Neural cell (in vitro differentiated cells): ENCODE measurements around the gene ALS2CL. TPM values are rescaled to one million over a fixed set of nuclear protein-coding genes. Genes with fewer than 3 reads are reported as not detected.

Experiments used
- H2AFZ ChIP-seq: fragments of 200-600, 300-800 bp; sonication (generic), shearing (Covaris generic); 2 replicates; pipeline ENCODE4 v1.6.0; 2014; ENCODE audit warnings: low read depth, mild to moderate bottlenecking, antibody characterized with exemption, low read length, moderate library complexity
- H3F3A ChIP-seq: fragments of 200-600 bp; shearing (Covaris generic); 2 replicates; pipeline ENCODE4 v1.6.1; 2016; ENCODE audit warnings: mild to moderate bottlenecking, moderate library complexity, mixed read lengths, antibody characterized with exemption, low read length; ENCODE audit not compliant: insufficient read depth, poor library complexity, severe bottlenecking
- H3K27ac ChIP-seq: fragments of 200-600, 300-800 bp; sonication (generic), shearing (Covaris generic); 2 replicates; pipeline ENCODE4 v1.5.1; 2014; ENCODE audit warnings: mild to moderate bottlenecking, low read length, moderate library complexity
- H3K27me3 ChIP-seq: fragments of 300-800, 200-600 bp; sonication (generic), shearing (Covaris generic); 2 replicates; pipeline ENCODE4 v1.6.0; 2014; ENCODE audit warnings: mild to moderate bottlenecking, low read depth, low read length, moderate library complexity; ENCODE audit not compliant: insufficient read depth
- H3K36me3 ChIP-seq: fragments of 300-800, 200-600 bp; sonication (generic), shearing (Covaris generic); 2 replicates; pipeline ENCODE4 v1.5.1; 2014; ENCODE audit warnings: mild to moderate bottlenecking, antibody characterized with exemption, low read length, moderate library complexity; ENCODE audit not compliant: insufficient read depth
- H3K4me2 ChIP-seq: fragments of 300-800, 200-600 bp; sonication (generic), shearing (Covaris generic); 2 replicates; pipeline ENCODE4 v1.6.0; 2014; ENCODE audit warnings: mild to moderate bottlenecking, low read length
- H3K4me3 ChIP-seq: fragments of 300-800, 200-600 bp; sonication (generic), shearing (Covaris generic); 2 replicates; pipeline ENCODE4 v1.5.1; 2014; ENCODE audit warnings: mild to moderate bottlenecking, low read length, moderate library complexity
- H3K79me2 ChIP-seq: fragments of 200-600 bp; shearing (Covaris generic); replicated peaks from 2 replicates; pipeline ENCODE4 v1.6.0; 2014; ENCODE audit warnings: mild to moderate bottlenecking, low read length, moderate library complexity; ENCODE audit not compliant: insufficient read depth
- H3K9ac ChIP-seq: fragments of 300-800, 200-600 bp; sonication (generic), shearing (Covaris generic); 2 replicates; pipeline ENCODE4 v1.6.1; 2016; ENCODE audit warnings: mild to moderate bottlenecking, low read length, mixed read lengths
- H3K9me2 ChIP-seq: fragments of 200-600 bp; shearing (Covaris generic); 2 replicates; pipeline ENCODE4 v1.6.1; 2016; ENCODE audit warnings: mild to moderate bottlenecking, low read length, mixed read lengths; ENCODE audit not compliant: insufficient read depth
- H3K9me3 ChIP-seq: fragments of 200-600, 300-800 bp; sonication (generic), shearing (Covaris generic); 2 replicates; pipeline ENCODE4 v1.6.1; 2016; ENCODE audit warnings: mild to moderate bottlenecking, mixed run types, low read length, moderate library complexity, mixed read lengths
- H4K20me1 ChIP-seq: fragments of 200-600 bp; shearing (Covaris generic); 2 replicates; pipeline ENCODE4 v1.6.1; 2016; ENCODE audit warnings: mild to moderate bottlenecking, mixed run types; ENCODE audit not compliant: insufficient read depth
- EP300 ChIP-seq: fragments of 450-650 bp; conservative IDR thresholded peaks from 2 replicates; pipeline ENCODE4 v1.6.1; 2014; ENCODE audit warnings: antibody characterized with exemption, mild to moderate bottlenecking, moderate library complexity; ENCODE audit not compliant: poor library complexity, severe bottlenecking
- EZH2 ChIP-seq: fragments of 200-600, 300-800 bp; shearing (Covaris generic), sonication (generic); IDR thresholded peaks from 2 replicates; pipeline ENCODE4 v1.6.1; 2014; ENCODE audit warnings: antibody characterized with exemption, low read length, borderline replicate concordance, mild to moderate bottlenecking; ENCODE audit not compliant: insufficient read depth, poor library complexity, severe bottlenecking
- MXI1 ChIP-seq: fragments of 450-650 bp; conservative IDR thresholded peaks from 2 replicates; pipeline ENCODE4 v1.6.1; 2014; ENCODE audit warnings: antibody characterized with exemption, mild to moderate bottlenecking; ENCODE audit not compliant: poor library complexity, severe bottlenecking
- POLR2AphosphoS5 ChIP-seq: IDR thresholded peaks from 2 replicates; pipeline ENCODE4 v1.6.1; 2012
- RAD21 ChIP-seq: fragments of 450-650 bp; conservative IDR thresholded peaks from 2 replicates; pipeline ENCODE4 v1.6.1; 2014; ENCODE audit warnings: antibody characterized with exemption, mild to moderate bottlenecking, moderate library complexity
- SMC3 ChIP-seq: fragments of 450-650 bp; conservative IDR thresholded peaks from 2 replicates; pipeline ENCODE4 v1.6.1; 2014; ENCODE audit warnings: antibody characterized with exemption, mild to moderate bottlenecking, moderate library complexity; ENCODE audit not compliant: poor library complexity
- TAF1 ChIP-seq: IDR thresholded peaks from 2 replicates; pipeline ENCODE4 v1.6.1; 2012; ENCODE audit warnings: low read depth
- polyA plus RNA-seq: library from polyadenylated mRNA; depleted of rRNA; stranded (reverse); fragments of >200 nt; gene quantifications from 2 replicates; pipeline ENCODE4 v1.2.3, GENCODE V29; 2014
- TF ChIP-seq, protein P1 (sequence below): fragments of 450-650 bp; IDR thresholded peaks from 2 replicates; pipeline ENCODE4 v1.5.1; 2014; ENCODE audit warnings: antibody characterized with exemption, mild to moderate bottlenecking, moderate library complexity; ENCODE audit not compliant: poor library complexity, severe bottlenecking
- TF ChIP-seq, protein P2 (sequence below): IDR thresholded peaks from 2 replicates; pipeline ENCODE4 v1.6.1; 2012; ENCODE audit warnings: borderline replicate concordance

Gene ALS2CL
- polyA plus RNA-seq, 1 donor from 2014 or later: 0.11 TPM

DNA sequence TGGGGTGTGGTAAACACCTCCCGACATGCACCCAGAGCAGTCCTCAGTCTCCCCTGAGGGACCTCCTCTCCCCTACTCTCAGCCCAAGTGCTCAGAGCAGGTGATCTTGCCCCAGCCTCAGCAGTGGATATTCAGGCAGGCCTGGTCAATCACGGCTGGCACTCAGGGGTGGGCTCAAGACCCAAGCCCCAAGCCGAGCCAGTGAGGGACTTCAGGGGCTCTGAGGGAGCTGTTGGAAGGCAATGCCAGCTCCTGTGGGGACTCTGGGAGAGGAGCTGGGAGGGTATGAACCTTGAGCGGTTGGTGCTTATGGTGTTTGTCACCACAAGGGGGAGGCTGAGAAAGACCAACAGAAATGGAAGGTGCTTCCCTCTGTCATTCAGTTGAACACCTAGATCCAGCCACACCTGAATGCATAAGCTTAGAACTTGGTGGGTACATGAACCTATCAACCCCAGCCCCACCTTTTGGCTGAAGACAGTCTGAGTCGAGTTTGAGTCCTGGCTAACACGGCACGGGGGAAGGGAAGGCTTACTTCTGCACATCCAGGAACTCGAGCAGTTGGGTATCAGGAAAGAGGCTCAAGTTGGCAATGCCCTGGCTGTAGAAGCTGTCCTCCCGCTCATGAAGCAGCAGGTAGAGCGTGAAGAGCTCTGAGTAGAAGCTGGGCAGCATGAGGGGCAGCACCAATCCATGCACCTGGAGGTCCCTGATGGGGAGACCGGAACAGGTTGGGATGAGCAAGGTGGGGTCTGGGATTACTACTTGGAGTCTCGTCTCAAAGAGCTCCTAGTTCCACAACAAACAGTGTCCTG is 19.2 kb downstream of the ALS2CL start:
- Histone ChIP-seq H3K4me2 (no peak overlapping the region), H3K9me3 (no peaks in the 10 kb centered on the region), H2AFZ (no peak overlapping the region), H3K79me2 (no peaks in the 10 kb centered on the region), H3K27ac (no peak overlapping the region), H3K4me3 (no peak overlapping the region), H3F3A (no peaks in the 10 kb centered on the region), H3K9ac (no peak overlapping the region), H3K27me3 (no peaks in the 10 kb centered on the region), H3K36me3 (no peaks in the 10 kb centered on the region), H4K20me1 (no peaks in the 10 kb centered on the region), H3K9me2 (no peaks in the 10 kb centered on the region)
- TF ChIP-seq TAF1: no peak
- TF ChIP-seq, protein P1, sequence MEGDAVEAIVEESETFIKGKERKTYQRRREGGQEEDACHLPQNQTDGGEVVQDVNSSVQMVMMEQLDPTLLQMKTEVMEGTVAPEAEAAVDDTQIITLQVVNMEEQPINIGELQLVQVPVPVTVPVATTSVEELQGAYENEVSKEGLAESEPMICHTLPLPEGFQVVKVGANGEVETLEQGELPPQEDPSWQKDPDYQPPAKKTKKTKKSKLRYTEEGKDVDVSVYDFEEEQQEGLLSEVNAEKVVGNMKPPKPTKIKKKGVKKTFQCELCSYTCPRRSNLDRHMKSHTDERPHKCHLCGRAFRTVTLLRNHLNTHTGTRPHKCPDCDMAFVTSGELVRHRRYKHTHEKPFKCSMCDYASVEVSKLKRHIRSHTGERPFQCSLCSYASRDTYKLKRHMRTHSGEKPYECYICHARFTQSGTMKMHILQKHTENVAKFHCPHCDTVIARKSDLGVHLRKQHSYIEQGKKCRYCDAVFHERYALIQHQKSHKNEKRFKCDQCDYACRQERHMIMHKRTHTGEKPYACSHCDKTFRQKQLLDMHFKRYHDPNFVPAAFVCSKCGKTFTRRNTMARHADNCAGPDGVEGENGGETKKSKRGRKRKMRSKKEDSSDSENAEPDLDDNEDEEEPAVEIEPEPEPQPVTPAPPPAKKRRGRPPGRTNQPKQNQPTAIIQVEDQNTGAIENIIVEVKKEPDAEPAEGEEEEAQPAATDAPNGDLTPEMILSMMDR: no peak
- no peak for TF ChIP-seq MXI1
- TF ChIP-seq, protein P2, sequence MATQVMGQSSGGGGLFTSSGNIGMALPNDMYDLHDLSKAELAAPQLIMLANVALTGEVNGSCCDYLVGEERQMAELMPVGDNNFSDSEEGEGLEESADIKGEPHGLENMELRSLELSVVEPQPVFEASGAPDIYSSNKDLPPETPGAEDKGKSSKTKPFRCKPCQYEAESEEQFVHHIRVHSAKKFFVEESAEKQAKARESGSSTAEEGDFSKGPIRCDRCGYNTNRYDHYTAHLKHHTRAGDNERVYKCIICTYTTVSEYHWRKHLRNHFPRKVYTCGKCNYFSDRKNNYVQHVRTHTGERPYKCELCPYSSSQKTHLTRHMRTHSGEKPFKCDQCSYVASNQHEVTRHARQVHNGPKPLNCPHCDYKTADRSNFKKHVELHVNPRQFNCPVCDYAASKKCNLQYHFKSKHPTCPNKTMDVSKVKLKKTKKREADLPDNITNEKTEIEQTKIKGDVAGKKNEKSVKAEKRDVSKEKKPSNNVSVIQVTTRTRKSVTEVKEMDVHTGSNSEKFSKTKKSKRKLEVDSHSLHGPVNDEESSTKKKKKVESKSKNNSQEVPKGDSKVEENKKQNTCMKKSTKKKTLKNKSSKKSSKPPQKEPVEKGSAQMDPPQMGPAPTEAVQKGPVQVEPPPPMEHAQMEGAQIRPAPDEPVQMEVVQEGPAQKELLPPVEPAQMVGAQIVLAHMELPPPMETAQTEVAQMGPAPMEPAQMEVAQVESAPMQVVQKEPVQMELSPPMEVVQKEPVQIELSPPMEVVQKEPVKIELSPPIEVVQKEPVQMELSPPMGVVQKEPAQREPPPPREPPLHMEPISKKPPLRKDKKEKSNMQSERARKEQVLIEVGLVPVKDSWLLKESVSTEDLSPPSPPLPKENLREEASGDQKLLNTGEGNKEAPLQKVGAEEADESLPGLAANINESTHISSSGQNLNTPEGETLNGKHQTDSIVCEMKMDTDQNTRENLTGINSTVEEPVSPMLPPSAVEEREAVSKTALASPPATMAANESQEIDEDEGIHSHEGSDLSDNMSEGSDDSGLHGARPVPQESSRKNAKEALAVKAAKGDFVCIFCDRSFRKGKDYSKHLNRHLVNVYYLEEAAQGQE: no peak
- TF ChIP-seq SMC3: no peak
- no peak for TF ChIP-seq EP300
- no peak for TF ChIP-seq EZH2
- no peak for TF ChIP-seq POLR2AphosphoS5
- no peak for TF ChIP-seq RAD21

DNA sequence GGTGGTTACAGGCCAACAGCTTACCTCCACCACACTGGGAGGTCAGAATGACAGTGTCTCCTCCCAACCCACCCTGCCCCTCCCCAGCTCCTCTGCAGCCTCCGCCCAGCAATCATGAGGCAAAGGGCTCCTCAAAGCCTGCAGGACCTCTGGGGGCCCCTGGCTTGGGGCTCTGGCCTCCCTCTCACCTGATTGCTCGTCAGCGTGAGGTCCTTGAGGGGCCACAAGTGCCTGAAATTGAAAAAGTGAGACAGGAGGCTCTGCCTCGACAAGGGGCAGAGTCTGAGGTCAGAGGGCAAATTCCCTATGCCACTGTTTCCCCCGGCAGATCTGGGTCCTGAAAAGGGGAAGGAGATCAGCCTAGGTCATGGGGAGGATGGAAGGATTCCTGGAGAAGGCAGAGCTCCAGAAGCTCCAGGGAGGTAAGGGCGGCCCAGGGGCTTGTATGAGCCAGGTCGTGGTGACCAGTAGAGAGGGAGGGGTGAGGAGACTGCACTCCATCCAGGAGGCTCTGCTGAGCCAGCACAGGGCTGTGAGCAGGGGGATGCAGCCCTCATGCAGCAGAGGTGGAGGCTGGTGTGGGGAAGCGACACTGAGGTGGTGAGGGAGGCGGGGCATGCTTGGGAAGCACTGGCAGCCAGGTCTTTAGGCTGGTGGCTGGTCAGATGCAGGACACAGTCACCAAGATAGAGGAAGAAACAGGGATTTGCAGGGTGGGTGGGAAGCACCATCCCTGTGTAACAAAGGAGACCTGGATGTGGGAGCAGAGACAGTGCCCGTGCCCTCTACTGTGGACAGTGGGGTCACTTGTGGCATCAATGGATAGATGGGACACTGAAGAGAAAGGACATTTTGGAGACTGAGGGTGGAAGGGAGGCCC is 20.1 kb downstream of the ALS2CL start:
- Histone ChIP-seq H3K27ac (no peak overlapping the region), H3K36me3 (no peaks in the 10 kb centered on the region), H2AFZ (no peak overlapping the region), H4K20me1 (no peaks in the 10 kb centered on the region), H3K9me2 (no peaks in the 10 kb centered on the region), H3F3A (no peaks in the 10 kb centered on the region), H3K9ac (no peak overlapping the region), H3K4me3 (no peak overlapping the region), H3K79me2 (no peaks in the 10 kb centered on the region), H3K27me3 (no peaks in the 10 kb centered on the region), H3K9me3 (no peaks in the 10 kb centered on the region), H3K4me2 (no peak overlapping the region)
- TF ChIP-seq SMC3 (no peak), RAD21 (no peak), EP300 (no peak), TAF1 (no peak)
- TF ChIP-seq, protein P1: no peak
